Stimulated activated CD8-positive, alpha-beta memory T cell treated with anti-CD3 and anti-CD28 coated beads, Interleukin-12 subunit alpha, Interleukin-12 subunit beta, amount 100 ng/mL, for 4 hours (primary cell): Measurements from ENCODE around the gene DIAPH2.

Experiments used
- DNase-seq: peaks from one replicate; pipeline ENCODE4 v3.0.0-alpha.2; 2020; ENCODE audit warnings: low read depth

DIAPH2 gene

GRCh38 chrX:97309487-97310116, 625.0 kb downstream of the DIAPH2 start:
- DNase-seq, result no peak

- no peak for DNase-seq
Measured at GRCh38 chrX:97310373-97310772, 625.7 kb downstream of the DIAPH2 start.

GRCh38 chrX:97311066-97311778, 626.6 kb downstream of the DIAPH2 start:
- no peak for DNase-seq

- no peak for DNase-seq
Measured at GRCh38 chrX:97314345-97314744, 629.7 kb downstream of the DIAPH2 start.

- DNase-seq, result no peak
Measured at GRCh38 chrX:97315939-97316338, 631.3 kb downstream of the DIAPH2 start.

- DNase-seq, result no peak
Measured at GRCh38 chrX:97320305-97320704, 635.7 kb downstream of the DIAPH2 start.

GRCh38 chrX:97322401-97322800, 637.8 kb downstream of the DIAPH2 start:
- no peak for DNase-seq

- DNase-seq, result no peak
Measured at GRCh38 chrX:97326456-97326855, 641.8 kb downstream of the DIAPH2 start.

- no peak for DNase-seq
Measured at GRCh38 chrX:97328853-97329390, 644.3 kb downstream of the DIAPH2 start.

GRCh38 chrX:97330151-97330550, 645.5 kb downstream of the DIAPH2 start:
- DNase-seq, result no peak

GRCh38 chrX:97332963-97333362, 648.3 kb downstream of the DIAPH2 start:
- DNase-seq, result no peak

- no peak for DNase-seq
Measured at GRCh38 chrX:97334850-97335249, 650.2 kb downstream of the DIAPH2 start.

- no peak for DNase-seq
Measured at GRCh38 chrX:97344724-97345123, 660.1 kb downstream of the DIAPH2 start.

GRCh38 chrX:97358941-97359340, 674.3 kb downstream of the DIAPH2 start:
- no peak for DNase-seq

- DNase-seq, result no peak
Measured at GRCh38 chrX:97363843-97364242, 679.2 kb downstream of the DIAPH2 start.

GRCh38 chrX:97366237-97366636, 681.6 kb downstream of the DIAPH2 start:
- DNase-seq, result no peak

GRCh38 chrX:97367125-97367524, 682.5 kb downstream of the DIAPH2 start:
- no peak for DNase-seq

GRCh38 chrX:97369947-97370346, 685.3 kb downstream of the DIAPH2 start:
- DNase-seq, result no peak

GRCh38 chrX:97372001-97372766, 687.5 kb downstream of the DIAPH2 start:
- no peak for DNase-seq

- DNase-seq, result no peak
Measured at GRCh38 chrX:97374266-97374665, 689.6 kb downstream of the DIAPH2 start.

GRCh38 chrX:97380200-97380599, 695.6 kb downstream of the DIAPH2 start:
- DNase-seq, result no peak

GRCh38 chrX:97384685-97385084, 700.0 kb downstream of the DIAPH2 start:
- no peak for DNase-seq

GRCh38 chrX:97387004-97387403, 702.4 kb downstream of the DIAPH2 start:
- no peak for DNase-seq
